Colonic mucosa (tissue), 4 donors: ENCODE measurements around the gene MSMO1. TPM values are rescaled to one million over a fixed set of nuclear protein-coding genes. Genes with fewer than 3 reads are reported as not detected.

Experiments
- DNase-seq: peaks from one replicate; pipeline ENCODE4 v3.0.0-alpha.2; 2020
- H3K27ac ChIP-seq: fragments of 200-600 bp; one replicate; pipeline ENCODE4 v1.8.0; 2021
- H3K27me3 ChIP-seq: fragments of 200-600 bp; one replicate; pipeline ENCODE4 v1.8.0; 2021
- H3K36me3 ChIP-seq: fragments of 200-600 bp; one replicate; pipeline ENCODE4 v1.8.0; 2021
- H3K4me1 ChIP-seq: fragments of 200-600 bp; one replicate; pipeline ENCODE4 v1.8.0; 2021; ENCODE audit warnings: mild to moderate bottlenecking
- H3K4me3 ChIP-seq: fragments of 200-600 bp; one replicate; pipeline ENCODE4 v1.8.0; 2021
- H3K9ac ChIP-seq, 2 donors: one replicate each; pipeline ENCODE4 v1.7.0; 2013; ENCODE audit warnings: control low read depth in 2 of 2, low read depth in 2 of 2, low read length in 2 of 2
- H3K9me3 ChIP-seq: fragments of 200-600 bp; one replicate; pipeline ENCODE4 v1.8.0; 2021
- CTCF ChIP-seq: fragments of 200-600 bp; IDR thresholded peaks from one replicate; pipeline ENCODE4 v1.8.0; 2022; ENCODE audit warnings: antibody characterized with exemption, mild to moderate bottlenecking
- intact Hi-C: fragments of 100-400 bp; cut with DNase I; formaldehyde crosslinking; loops from one replicate; pipeline ENCODE4 v1.14.1; 2022
- total RNA-seq, 2 donors: library from RNA; stranded (reverse); fragmentation: NEBNext Ultra II Directional in 1 of 2; extraction: Animal tissue kit (Norgen Biotek cat#: 25700) in 1 of 2; gene quantifications; one replicate each; pipeline ENCODE4 v1.2.1, GENCODE V29; 2021
- donor health status: healthy.
- donor health status: DM: no; HTN: no; CAD: no.
- donor health status: DM: no; HTN: no; CAD: no.

The MSMO1 gene
- total RNA-seq, 2 donors from 2014 or later = 51.7 to 290 TPM

GRCh38 chr4:165330071-165330470 is 2.6 kb downstream of the MSMO1 start:
- no peak for DNase-seq
- Histone ChIP-seq H3K27me3 (no peaks in the 10 kb centered on the region), H3K9ac (no peak overlapping the region), H3K9me3 (no peaks in the 10 kb centered on the region), H3K4me1 (no peaks in the 10 kb centered on the region), H3K36me3 (peaks cover under 1% of the 10 kb centered on the region), H3K27ac (no peak overlapping the region), H3K4me3 (peak overlapping the region; percentile 93)
- no peak for TF ChIP-seq CTCF
- intact Hi-C loops = no loop called here

GRCh38 chr4:165330666-165331065 is 3.2 kb downstream of the MSMO1 start:
- Histone ChIP-seq H3K4me3 (peak overlapping the region; percentile 93), H3K27me3 (no peaks in the 10 kb centered on the region), H3K9ac (no peak overlapping the region), H3K9me3 (no peaks in the 10 kb centered on the region), H3K4me1 (no peaks in the 10 kb centered on the region), H3K36me3 (peaks cover 5% of the 10 kb centered on the region), H3K27ac (no peak overlapping the region)
- DNase-seq = no peak
- TF ChIP-seq CTCF = no peak
- intact Hi-C loops = no loop called here

- Histone ChIP-seq H3K27me3 (no peaks in the 10 kb centered on the region), H3K4me3 (no peak overlapping the region), H3K36me3 (peaks cover 6% of the 10 kb centered on the region), H3K9ac (no peak overlapping the region), H3K9me3 (no peaks in the 10 kb centered on the region), H3K4me1 (no peaks in the 10 kb centered on the region), H3K27ac (no peak overlapping the region)
- DNase-seq = no peak
- intact Hi-C loops = no loop called here
- no peak for TF ChIP-seq CTCF
These were observed 3.9 kb downstream of the MSMO1 start for GRCh38 chr4:165331359-165331758.

GRCh38 chr4:165331823-165332222 is 4.4 kb downstream of the MSMO1 start:
- peaks cover 6% of the 10 kb centered on the region for H3K36me3 ChIP-seq
- no peaks in the 10 kb centered on the region for H3K9me3 ChIP-seq
- H3K27ac ChIP-seq = no peak overlapping the region
- no peak overlapping the region for H3K4me3 ChIP-seq
- DNase-seq = no peak
- H3K27me3 ChIP-seq = no peaks in the 10 kb centered on the region
- H3K9ac ChIP-seq = no peak overlapping the region
- intact Hi-C loops = no loop called here
- no peak for TF ChIP-seq CTCF
- no peaks in the 10 kb centered on the region for H3K4me1 ChIP-seq

GRCh38 chr4:165332502-165332901 is 5.0 kb downstream of the MSMO1 start:
- DNase-seq = no peak
- H3K36me3 ChIP-seq = peaks cover 6% of the 10 kb centered on the region
- no peaks in the 10 kb centered on the region for H3K9me3 ChIP-seq

More at GRCh38 chr4:165332502-165332901, 5.0 kb downstream of the MSMO1 start:
- no peak overlapping the region for H3K9ac ChIP-seq
- H3K4me3 ChIP-seq = no peak overlapping the region
- no peaks in the 10 kb centered on the region for H3K27me3 ChIP-seq
- H3K27ac ChIP-seq = no peak overlapping the region
- H3K4me1 ChIP-seq = no peaks in the 10 kb centered on the region
- intact Hi-C loops = no loop called here
- TF ChIP-seq CTCF = no peak
